SK-N-SH (cell line): ENCODE results near the gene MAF.

Experiments used
- CTCF ChIP-seq: fragments of 200-600 bp; sonication (generic); IDR thresholded peaks from 2 replicates; pipeline ENCODE4 v1.6.1; 2017; ENCODE audit warnings: antibody characterized with exemption, mild to moderate bottlenecking, moderate library complexity
- FOSL2 ChIP-seq: IDR thresholded peaks from 2 replicates; pipeline ENCODE4 v1.4.0; 2012; ENCODE audit warnings: low read depth, mild to moderate bottlenecking, moderate library complexity, borderline replicate concordance
- POLR2AphosphoS5 ChIP-seq: IDR thresholded peaks from 2 replicates; pipeline ENCODE4 v1.6.1; 2012; ENCODE audit warnings: low read depth, low read length
- RCOR1 ChIP-seq: fragments of 150-350 bp; IDR thresholded peaks from 2 replicates; pipeline ENCODE4 v1.6.1; 2017; ENCODE audit warnings: antibody characterized with exemption, low read length
- REST ChIP-seq: IDR thresholded peaks from 2 replicates; pipeline ENCODE4 v1.6.1; 2012; ENCODE audit warnings: mild to moderate bottlenecking, low read depth, low read length, moderate library complexity
- SMC3 ChIP-seq: IDR thresholded peaks from 2 replicates; pipeline ENCODE4 v1.6.1; 2012; ENCODE audit warnings: low read depth, low read length, improper control_type of control experiment
- TCF12 ChIP-seq: IDR thresholded peaks from 2 replicates; pipeline ENCODE4 v1.4.0; 2012
- TF ChIP-seq, protein P1 (sequence below): fragments of 150-350 bp; IDR thresholded peaks from 2 replicates; pipeline ENCODE4 v1.6.1; 2017; ENCODE audit warnings: antibody characterized with exemption, low read length, low read depth, borderline replicate concordance

GRCh38 chr16:79557421-79557820 is 43.1 kb downstream of the MAF start:
- no peak for TF ChIP-seq REST
- TF ChIP-seq CTCF = no peak
- no peak for TF ChIP-seq TCF12
- TF ChIP-seq, protein P1, sequence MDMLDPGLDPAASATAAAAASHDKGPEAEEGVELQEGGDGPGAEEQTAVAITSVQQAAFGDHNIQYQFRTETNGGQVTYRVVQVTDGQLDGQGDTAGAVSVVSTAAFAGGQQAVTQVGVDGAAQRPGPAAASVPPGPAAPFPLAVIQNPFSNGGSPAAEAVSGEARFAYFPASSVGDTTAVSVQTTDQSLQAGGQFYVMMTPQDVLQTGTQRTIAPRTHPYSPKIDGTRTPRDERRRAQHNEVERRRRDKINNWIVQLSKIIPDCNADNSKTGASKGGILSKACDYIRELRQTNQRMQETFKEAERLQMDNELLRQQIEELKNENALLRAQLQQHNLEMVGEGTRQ = no peak
- no peak for TF ChIP-seq POLR2AphosphoS5
- no peak for TF ChIP-seq FOSL2
- no peak for TF ChIP-seq RCOR1
- no peak for TF ChIP-seq SMC3
